HFF-Myc (cell line): Measurements from ENCODE around the gene HTRA1.

ENCODE experiments used
- DNase-seq: peaks from one replicate; pipeline ENCODE4 v3.0.0-alpha.2; 2011; ENCODE audit warnings: low read depth; ENCODE audit errors: extremely low read depth
- H3K4me3 ChIP-seq: replicated peaks from 2 replicates; pipeline ENCODE4 v1.5.1; 2011; ENCODE audit warnings: low read depth, mild to moderate bottlenecking, control low read depth, low read length
- TF ChIP-seq, protein P1 (sequence below): IDR thresholded peaks from 2 replicates; pipeline ENCODE4 v1.5.1; 2012; ENCODE audit warnings: mild to moderate bottlenecking, low read depth, low read length, control low read depth; ENCODE audit errors: missing control alignments

The HTRA1 gene

GRCh38 chr10:122531261-122531660 is 69.9 kb downstream of the HTRA1 start:
- TF ChIP-seq, protein P1, sequence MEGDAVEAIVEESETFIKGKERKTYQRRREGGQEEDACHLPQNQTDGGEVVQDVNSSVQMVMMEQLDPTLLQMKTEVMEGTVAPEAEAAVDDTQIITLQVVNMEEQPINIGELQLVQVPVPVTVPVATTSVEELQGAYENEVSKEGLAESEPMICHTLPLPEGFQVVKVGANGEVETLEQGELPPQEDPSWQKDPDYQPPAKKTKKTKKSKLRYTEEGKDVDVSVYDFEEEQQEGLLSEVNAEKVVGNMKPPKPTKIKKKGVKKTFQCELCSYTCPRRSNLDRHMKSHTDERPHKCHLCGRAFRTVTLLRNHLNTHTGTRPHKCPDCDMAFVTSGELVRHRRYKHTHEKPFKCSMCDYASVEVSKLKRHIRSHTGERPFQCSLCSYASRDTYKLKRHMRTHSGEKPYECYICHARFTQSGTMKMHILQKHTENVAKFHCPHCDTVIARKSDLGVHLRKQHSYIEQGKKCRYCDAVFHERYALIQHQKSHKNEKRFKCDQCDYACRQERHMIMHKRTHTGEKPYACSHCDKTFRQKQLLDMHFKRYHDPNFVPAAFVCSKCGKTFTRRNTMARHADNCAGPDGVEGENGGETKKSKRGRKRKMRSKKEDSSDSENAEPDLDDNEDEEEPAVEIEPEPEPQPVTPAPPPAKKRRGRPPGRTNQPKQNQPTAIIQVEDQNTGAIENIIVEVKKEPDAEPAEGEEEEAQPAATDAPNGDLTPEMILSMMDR: no peak
- H3K4me3 ChIP-seq: no peak overlapping the region
- DNase-seq: no peak

- no peak for DNase-seq
- no peak overlapping the region for H3K4me3 ChIP-seq
- TF ChIP-seq, protein P1: no peak
Measured at GRCh38 chr10:122531939-122532338, 70.6 kb downstream of the HTRA1 start.

- TF ChIP-seq, protein P1: no peak
- no peak overlapping the region for H3K4me3 ChIP-seq
Measured at GRCh38 chr10:122532601-122533296, 71.4 kb downstream of the HTRA1 start.

DNA sequence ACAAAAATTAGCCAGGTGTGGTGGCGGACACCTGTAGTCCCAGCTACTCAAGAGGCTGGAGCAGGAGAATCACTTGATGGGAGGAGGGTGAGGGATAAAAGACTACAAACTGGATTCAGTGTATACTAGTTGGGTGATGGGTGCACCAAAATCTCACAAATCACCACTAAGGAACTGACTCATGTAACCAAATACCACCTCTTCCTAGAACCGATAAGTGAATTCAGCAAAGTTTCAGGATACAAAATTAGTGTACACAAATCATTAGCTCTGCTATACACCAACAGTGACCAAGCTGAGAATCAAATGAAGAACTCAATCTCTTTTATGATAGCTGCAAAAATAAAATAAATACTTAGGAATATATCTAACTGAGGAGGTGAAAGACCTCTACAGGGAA is 76.2 kb downstream of the HTRA1 start:
- TF ChIP-seq, protein P1: no peak
- no peak overlapping the region for H3K4me3 ChIP-seq
- DNase-seq: no peak

More at GRCh38 chr10:122532601-122533296, 71.4 kb downstream of the HTRA1 start:
- no peak for DNase-seq

- TF ChIP-seq, protein P1: no peak
Measured at GRCh38 chr10:122541541-122542002, 80.2 kb downstream of the HTRA1 start.

DNA sequence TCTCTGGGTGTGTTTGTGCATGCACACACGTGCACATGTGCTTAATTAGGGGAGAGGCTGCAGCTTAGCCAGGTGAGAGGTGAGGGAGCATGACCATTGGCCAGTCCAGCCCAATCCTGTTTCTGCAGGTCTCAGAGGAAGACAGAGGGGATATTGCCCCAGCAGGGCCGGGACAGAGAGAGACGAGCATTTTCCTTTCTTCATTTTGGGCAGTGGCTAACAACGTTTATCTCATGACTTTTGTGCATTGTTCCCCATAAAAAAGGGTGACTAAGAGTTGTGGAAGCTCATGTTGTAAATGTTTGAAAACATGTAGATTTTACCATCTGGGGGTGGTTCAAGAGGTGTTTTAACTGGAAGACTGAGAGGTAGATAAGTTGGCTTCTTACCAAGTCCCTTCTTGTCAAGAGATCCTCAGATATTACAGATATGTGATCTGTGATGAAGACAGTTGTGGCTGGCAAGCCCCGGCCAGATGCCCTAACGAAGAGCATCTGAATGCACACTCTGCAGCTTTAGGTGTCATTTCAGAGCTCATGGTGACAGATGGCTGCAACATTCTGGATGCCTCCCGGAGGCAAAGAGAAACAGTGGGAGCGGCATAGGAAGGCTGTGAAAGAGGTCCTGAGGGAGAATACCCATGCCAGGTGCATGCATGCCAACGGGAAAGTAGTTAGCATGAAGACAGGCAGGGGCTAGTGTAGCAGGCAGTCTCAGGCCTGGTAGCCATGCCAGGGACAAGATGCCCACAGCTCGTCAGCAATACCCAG is 82.5 kb downstream of the HTRA1 start:
- TF ChIP-seq, protein P1: no peak
- no peak for DNase-seq

More at GRCh38 chr10:122541541-122542002, 80.2 kb downstream of the HTRA1 start:
- H3K4me3 ChIP-seq: no peak overlapping the region
- no peak for DNase-seq

More for the DNA sequence above, 82.5 kb downstream of the HTRA1 start:
- H3K4me3 ChIP-seq: no peak overlapping the region
